GM12878 (cell line): ENCODE data around the gene SMOC2. TPM values are rescaled to one million over a fixed set of nuclear protein-coding genes. Genes with fewer than 3 reads are reported as not detected.

ENCODE experiments used
- ATAC-seq: fragments of 200-7000 bp; cut with Tn5 transposase; 3 replicates; pipeline ENCODE4 v1.9.1; 2020; ENCODE audit warnings: mild to moderate bottlenecking, moderate library complexity
- BruUV-seq: library from RNA; stranded (reverse); fragments of 400-500 nt; replicated peaks from 2 replicates; lab custom pipeline; 2021; lab: Mats Ljungman, UMichigan
- CTCF ChIA-PET: fragments of 300-600 bp; sonication (Branson Sonifier 250); formaldehyde crosslinking; extraction: SDS; loops from one replicate; lab custom pipeline; 2021; ENCODE audit warnings: inconsistent platforms; lab: Yijun Ruan, JAX
- POLR2A ChIA-PET: fragments of 350-600 bp; formaldehyde crosslinking; extraction: SDS; loops from one replicate; lab custom pipeline; 2021; ENCODE audit warnings: inconsistent platforms; lab: Charles Lee
- RAD21 ChIA-PET: fragments of 300-600 bp; sonication (Branson Sonifier 250); formaldehyde crosslinking; loops from one replicate; lab custom pipeline; 2023; ENCODE audit warnings: antibody characterized with exemption; ENCODE audit not compliant: unreplicated experiment; lab: Charles Lee
- SMC1A ChIA-PET: fragments of 300-600 bp; sonication (Branson Sonifier 250); formaldehyde crosslinking; loops from one replicate; lab custom pipeline; 2023; ENCODE audit not compliant: unreplicated experiment, uncharacterized antibody; lab: Charles Lee
- DNase-seq: peaks from one replicate; pipeline ENCODE4 v3.0.0-alpha.2; 2011; ENCODE audit warnings: low read depth, low spot score
- FAIRE-seq: peaks from 3 replicates; lab custom pipeline; 2011; peaks lifted over from hg19 to GRCh38; lab: Jason Lieb, UNC
- H2AFZ ChIP-seq: 2 replicates; pipeline ENCODE4 v1.6.0; 2011; ENCODE audit warnings: low read depth, low read length, control low read depth; ENCODE audit not compliant: control insufficient read depth
- H3K27ac ChIP-seq: 2 replicates; pipeline ENCODE4 v1.5.1; 2011; ENCODE audit warnings: control low read depth; ENCODE audit not compliant: control insufficient read depth, insufficient read depth
- H3K27me3 ChIP-seq, 2 experiments: replicated peaks in 1 of 2; 2 replicates each; pipeline versions ENCODE4 v1.6.0 to v1.6.1; 2011; ENCODE audit warnings: low read length in 1 of 2; ENCODE audit not compliant: control insufficient read depth in 2 of 2, insufficient read depth in 2 of 2
- H3K36me3 ChIP-seq, 2 experiments: 2 replicates each; pipeline ENCODE4 v1.5.1; 2011; ENCODE audit warnings: low read length in 1 of 2; ENCODE audit not compliant: control insufficient read depth in 2 of 2, insufficient read depth in 2 of 2
- H3K4me1 ChIP-seq: 2 replicates; pipeline ENCODE4 v1.6.1; 2011; ENCODE audit warnings: mild to moderate bottlenecking, low read length, moderate library complexity, mixed read lengths; ENCODE audit not compliant: control insufficient read depth, insufficient read depth
- H3K4me2 ChIP-seq: 2 replicates; pipeline ENCODE4 v1.6.0; 2011; ENCODE audit warnings: control low read depth; ENCODE audit not compliant: control insufficient read depth, insufficient read depth
- H3K4me3 ChIP-seq: fragments of 200-600 bp; sonication (generic); 2 replicates; pipeline ENCODE4 v1.5.1; 2016
- H3K79me2 ChIP-seq: 2 replicates; pipeline ENCODE4 v1.6.0; 2011; ENCODE audit warnings: low read length; ENCODE audit not compliant: control insufficient read depth, insufficient read depth
- H3K9ac ChIP-seq: 2 replicates; pipeline ENCODE4 v1.8.0; 2011; ENCODE audit warnings: low read length, control low read depth, mixed read lengths; ENCODE audit not compliant: control insufficient read depth, insufficient read depth
- H3K9me3 ChIP-seq: replicated peaks from 3 replicates; pipeline ENCODE4 v1.5.1; 2011; ENCODE audit warnings: mild to moderate bottlenecking, low read length; ENCODE audit not compliant: control insufficient read depth, insufficient read depth
- H4K20me1 ChIP-seq: 2 replicates; pipeline ENCODE4 v1.6.0; 2011; ENCODE audit not compliant: control insufficient read depth, insufficient read depth
- CHD4 ChIP-seq: fragments of 200-600 bp; sonication (generic); IDR thresholded peaks from 2 replicates; pipeline ENCODE4 v1.6.1; 2016; ENCODE audit warnings: mild to moderate bottlenecking
- CREB1 ChIP-seq: IDR thresholded peaks from 2 replicates; pipeline ENCODE4 v1.6.1; 2012; ENCODE audit warnings: low read depth, mild to moderate bottlenecking, inconsistent platforms
- EZH2 ChIP-seq: IDR thresholded peaks from 2 replicates; pipeline ENCODE4 v1.6.1; 2012; ENCODE audit warnings: low read depth, mild to moderate bottlenecking, control low read depth, inconsistent platforms, low read length, borderline replicate concordance; ENCODE audit not compliant: control insufficient read depth
- IRF4 ChIP-seq: IDR thresholded peaks from 2 replicates; pipeline ENCODE4 v1.6.1; 2011; ENCODE audit warnings: low read depth, low read length
- JUNB ChIP-seq: IDR thresholded peaks from 2 replicates; pipeline ENCODE4 v1.6.1; 2016; ENCODE audit warnings: antibody characterized with exemption, mild to moderate bottlenecking
- PAX5 ChIP-seq: IDR thresholded peaks from 2 replicates; pipeline ENCODE4 v1.6.1; 2011; ENCODE audit warnings: low read depth, low read length, borderline replicate concordance
- SIN3A ChIP-seq: IDR thresholded peaks from 2 replicates; pipeline ENCODE4 v1.6.1; 2012; ENCODE audit warnings: low read depth, low read length, improper control_type of control experiment
- SIX5 ChIP-seq: IDR thresholded peaks from 2 replicates; pipeline ENCODE4 v1.6.1; 2011; ENCODE audit warnings: mild to moderate bottlenecking, low read depth, low read length, moderate library complexity; ENCODE audit not compliant: severe bottlenecking
- SMARCA5 ChIP-seq: fragments of 450-650 bp; IDR thresholded peaks from 2 replicates; pipeline ENCODE4 v1.6.1; 2017; ENCODE audit warnings: mild to moderate bottlenecking
- SMC3 ChIP-seq: IDR thresholded peaks from 2 replicates; pipeline ENCODE4 v1.6.1; 2011; ENCODE audit warnings: low read length, improper control_type of control experiment, borderline replicate concordance
- TCF12 ChIP-seq: IDR thresholded peaks from 2 replicates; pipeline ENCODE4 v1.6.1; 2011; ENCODE audit warnings: low read depth, mild to moderate bottlenecking, low read length
- ZNF217 ChIP-seq: fragments of 450-650 bp; IDR thresholded peaks from 2 replicates; pipeline ENCODE4 v1.6.1; 2017; ENCODE audit warnings: antibody characterized with exemption, mild to moderate bottlenecking
- ZZZ3 ChIP-seq: IDR thresholded peaks from 2 replicates; pipeline ENCODE4 v1.6.1; 2011; ENCODE audit warnings: low read depth; ENCODE audit not compliant: control insufficient read depth, insufficient read length
- WGBS: methylation state at CpG from one replicate; pipeline ENCODE4 v1.1.6; 2016; ENCODE audit warnings: low lambda C conversion rate; ENCODE audit not compliant: insufficient replicate concordance, insufficient coverage; ENCODE audit errors: missing lambda C conversion rate; 5-methylcytosine and 5-hydroxymethylcytosine counted together
- in situ Hi-C: fragments of 300-500 bp; cut with MboI; formaldehyde crosslinking; loops from 9 replicates; pipeline ENCODE4 v1.14.3; 2018; ENCODE audit warnings: mixed read lengths
- intact Hi-C: fragments of 100-400 bp; cut with micrococcal nuclease; formaldehyde crosslinking; loops from one replicate; pipeline ENCODE4 v1.14.2; 2022; ENCODE audit not compliant: unreplicated experiment
- polyA plus RNA-seq, 11 experiments: library from polyadenylated mRNA; depleted of rRNA in 4 of 11; unstranded in 6 of 11; stranded (reverse) in 5 of 11; fragments of >200 nt; fragmentation: Nextera tagmentation in 4 of 11; fragmentation: Illumina TruSeq in 1 of 11; extraction: Ambion mirVana in 4 of 11; extraction: Trizol in 1 of 11; gene quantifications; 1 replicate in 1 of 11; 2 replicates in 10 of 11; pipeline versions ENCODE4 v1.2.1 to v1.2.3, GENCODE V29; 2011 to 2016; ENCODE audit warnings: inconsistent platforms in 2 of 11, missing spikeins in 2 of 11, low read depth in 1 of 11
- total RNA-seq, 4 experiments: library from RNA; depleted of rRNA in 3 of 4; stranded (reverse); fragments of >200 nt in 3 of 4; fragmentation: Illumina TruSeq in 1 of 4; extraction: Trizol in 1 of 4; gene quantifications; 2 replicates each; pipeline versions ENCODE4 v1.2.1 to v1.2.3, GENCODE V29; 2013 to 2021
- TF ChIP-seq, protein P1 (sequence below): fragments of 150-350 bp; IDR thresholded peaks from 2 replicates; pipeline ENCODE4 v1.6.1; 2016; ENCODE audit warnings: low read depth, low read length
- TF ChIP-seq, protein P2 (sequence below): IDR thresholded peaks from 2 replicates; pipeline ENCODE4 v1.6.1; 2012; ENCODE audit warnings: mild to moderate bottlenecking, low read depth, low read length
- TF ChIP-seq, protein P3 (sequence below): IDR thresholded peaks from 2 replicates; pipeline ENCODE4 v1.6.1; 2011; ENCODE audit warnings: low read depth, mild to moderate bottlenecking, low read length, moderate library complexity, borderline replicate concordance; ENCODE audit errors: extremely low read depth
- TF ChIP-seq, protein P4 (sequence below): fragments of 450-650 bp; IDR thresholded peaks from 2 replicates; pipeline ENCODE4 v1.6.1; 2017; ENCODE audit warnings: borderline replicate concordance

The SMOC2 gene
- total and polyA plus RNA-seq, 10 of the 15 experiments (the other 5 are each of a cell fraction or from before 2014, with no cell fraction given), result 0.10 to 0.12 TPM; not detected in 8

DNA sequence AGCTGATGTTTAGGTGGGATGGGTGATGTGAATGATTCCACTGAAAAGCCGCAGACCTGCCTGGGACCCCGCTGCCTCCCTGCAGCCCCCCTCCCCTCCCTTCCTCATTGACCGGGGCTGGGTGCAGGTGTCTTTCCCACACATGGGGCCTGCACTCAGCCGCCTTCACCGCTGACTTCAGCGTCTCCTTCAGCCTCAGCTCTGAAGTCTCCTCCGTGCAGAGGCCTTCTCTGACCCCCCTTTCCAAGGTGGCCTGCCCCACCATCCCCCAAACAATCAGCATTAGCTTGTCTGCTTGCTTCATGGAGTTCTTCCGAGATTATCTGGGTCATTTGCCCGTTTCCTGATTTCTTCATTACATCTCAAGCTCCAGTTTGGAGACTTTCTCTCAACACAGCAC is 140.7 kb downstream of the SMOC2 start:
- no peak for DNase-seq
- intact Hi-C loops (no loop called here), in situ Hi-C loops (no loop called here)
- Histone ChIP-seq H2AFZ (no peak overlapping the region), H3K9me3 (no peaks in the 10 kb centered on the region), H3K9ac (no peak overlapping the region), H3K27ac (no peak overlapping the region), H3K27me3 (no peaks in the 10 kb centered on the region), H3K79me2 (no peaks in the 10 kb centered on the region), H4K20me1 (no peaks in the 10 kb centered on the region), H3K4me3 (no peak overlapping the region), H3K36me3 (no peaks in the 10 kb centered on the region), H3K4me2 (no peak overlapping the region), H3K4me1 (no peaks in the 10 kb centered on the region)
- ChIA-PET POLR2A (no interaction called here), CTCF (no interaction called here), SMC1A (no interaction called here), RAD21 (no interaction called here)
- no peak for ATAC-seq
- no TSS peak for BruUV-seq
- FAIRE-seq, result no peak
- WGBS, result 43% methylated on average over 9 of the region's 9 CpGs
- TF ChIP-seq IRF4 (no peak), TCF12 (no peak), CREB1 (no peak), ZZZ3 (no peak), SIN3A (no peak), PAX5 (no peak), SIX5 (no peak), JUNB (no peak), CHD4 (no peak), SMARCA5 (no peak), ZNF217 (no peak), EZH2 (no peak), SMC3 (no peak)
- TF ChIP-seq, protein P1, sequence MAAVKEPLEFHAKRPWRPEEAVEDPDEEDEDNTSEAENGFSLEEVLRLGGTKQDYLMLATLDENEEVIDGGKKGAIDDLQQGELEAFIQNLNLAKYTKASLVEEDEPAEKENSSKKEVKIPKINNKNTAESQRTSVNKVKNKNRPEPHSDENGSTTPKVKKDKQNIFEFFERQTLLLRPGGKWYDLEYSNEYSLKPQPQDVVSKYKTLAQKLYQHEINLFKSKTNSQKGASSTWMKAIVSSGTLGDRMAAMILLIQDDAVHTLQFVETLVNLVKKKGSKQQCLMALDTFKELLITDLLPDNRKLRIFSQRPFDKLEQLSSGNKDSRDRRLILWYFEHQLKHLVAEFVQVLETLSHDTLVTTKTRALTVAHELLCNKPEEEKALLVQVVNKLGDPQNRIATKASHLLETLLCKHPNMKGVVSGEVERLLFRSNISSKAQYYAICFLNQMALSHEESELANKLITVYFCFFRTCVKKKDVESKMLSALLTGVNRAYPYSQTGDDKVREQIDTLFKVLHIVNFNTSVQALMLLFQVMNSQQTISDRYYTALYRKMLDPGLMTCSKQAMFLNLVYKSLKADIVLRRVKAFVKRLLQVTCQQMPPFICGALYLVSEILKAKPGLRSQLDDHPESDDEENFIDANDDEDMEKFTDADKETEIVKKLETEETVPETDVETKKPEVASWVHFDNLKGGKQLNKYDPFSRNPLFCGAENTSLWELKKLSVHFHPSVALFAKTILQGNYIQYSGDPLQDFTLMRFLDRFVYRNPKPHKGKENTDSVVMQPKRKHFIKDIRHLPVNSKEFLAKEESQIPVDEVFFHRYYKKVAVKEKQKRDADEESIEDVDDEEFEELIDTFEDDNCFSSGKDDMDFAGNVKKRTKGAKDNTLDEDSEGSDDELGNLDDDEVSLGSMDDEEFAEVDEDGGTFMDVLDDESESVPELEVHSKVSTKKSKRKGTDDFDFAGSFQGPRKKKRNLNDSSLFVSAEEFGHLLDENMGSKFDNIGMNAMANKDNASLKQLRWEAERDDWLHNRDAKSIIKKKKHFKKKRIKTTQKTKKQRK, result no peak
- TF ChIP-seq, protein P2, sequence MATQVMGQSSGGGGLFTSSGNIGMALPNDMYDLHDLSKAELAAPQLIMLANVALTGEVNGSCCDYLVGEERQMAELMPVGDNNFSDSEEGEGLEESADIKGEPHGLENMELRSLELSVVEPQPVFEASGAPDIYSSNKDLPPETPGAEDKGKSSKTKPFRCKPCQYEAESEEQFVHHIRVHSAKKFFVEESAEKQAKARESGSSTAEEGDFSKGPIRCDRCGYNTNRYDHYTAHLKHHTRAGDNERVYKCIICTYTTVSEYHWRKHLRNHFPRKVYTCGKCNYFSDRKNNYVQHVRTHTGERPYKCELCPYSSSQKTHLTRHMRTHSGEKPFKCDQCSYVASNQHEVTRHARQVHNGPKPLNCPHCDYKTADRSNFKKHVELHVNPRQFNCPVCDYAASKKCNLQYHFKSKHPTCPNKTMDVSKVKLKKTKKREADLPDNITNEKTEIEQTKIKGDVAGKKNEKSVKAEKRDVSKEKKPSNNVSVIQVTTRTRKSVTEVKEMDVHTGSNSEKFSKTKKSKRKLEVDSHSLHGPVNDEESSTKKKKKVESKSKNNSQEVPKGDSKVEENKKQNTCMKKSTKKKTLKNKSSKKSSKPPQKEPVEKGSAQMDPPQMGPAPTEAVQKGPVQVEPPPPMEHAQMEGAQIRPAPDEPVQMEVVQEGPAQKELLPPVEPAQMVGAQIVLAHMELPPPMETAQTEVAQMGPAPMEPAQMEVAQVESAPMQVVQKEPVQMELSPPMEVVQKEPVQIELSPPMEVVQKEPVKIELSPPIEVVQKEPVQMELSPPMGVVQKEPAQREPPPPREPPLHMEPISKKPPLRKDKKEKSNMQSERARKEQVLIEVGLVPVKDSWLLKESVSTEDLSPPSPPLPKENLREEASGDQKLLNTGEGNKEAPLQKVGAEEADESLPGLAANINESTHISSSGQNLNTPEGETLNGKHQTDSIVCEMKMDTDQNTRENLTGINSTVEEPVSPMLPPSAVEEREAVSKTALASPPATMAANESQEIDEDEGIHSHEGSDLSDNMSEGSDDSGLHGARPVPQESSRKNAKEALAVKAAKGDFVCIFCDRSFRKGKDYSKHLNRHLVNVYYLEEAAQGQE, result no peak
- TF ChIP-seq, protein P3, sequence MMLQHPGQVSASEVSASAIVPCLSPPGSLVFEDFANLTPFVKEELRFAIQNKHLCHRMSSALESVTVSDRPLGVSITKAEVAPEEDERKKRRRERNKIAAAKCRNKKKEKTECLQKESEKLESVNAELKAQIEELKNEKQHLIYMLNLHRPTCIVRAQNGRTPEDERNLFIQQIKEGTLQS, result no peak
- TF ChIP-seq, protein P4, sequence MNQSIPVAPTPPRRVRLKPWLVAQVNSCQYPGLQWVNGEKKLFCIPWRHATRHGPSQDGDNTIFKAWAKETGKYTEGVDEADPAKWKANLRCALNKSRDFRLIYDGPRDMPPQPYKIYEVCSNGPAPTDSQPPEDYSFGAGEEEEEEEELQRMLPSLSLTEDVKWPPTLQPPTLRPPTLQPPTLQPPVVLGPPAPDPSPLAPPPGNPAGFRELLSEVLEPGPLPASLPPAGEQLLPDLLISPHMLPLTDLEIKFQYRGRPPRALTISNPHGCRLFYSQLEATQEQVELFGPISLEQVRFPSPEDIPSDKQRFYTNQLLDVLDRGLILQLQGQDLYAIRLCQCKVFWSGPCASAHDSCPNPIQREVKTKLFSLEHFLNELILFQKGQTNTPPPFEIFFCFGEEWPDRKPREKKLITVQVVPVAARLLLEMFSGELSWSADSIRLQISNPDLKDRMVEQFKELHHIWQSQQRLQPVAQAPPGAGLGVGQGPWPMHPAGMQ, result no peak
